ENCODE measurements around the gene CPM. TPM values are rescaled to one million over a fixed set of nuclear protein-coding genes. Genes with fewer than 3 reads are reported as not detected.

CPM gene
- total RNA-seq, 1 donor from 2014 or later = 14.6 TPM

GRCh38 chr12:68873316-68873715 is 59.7 kb downstream of the CPM start:
- DNase-seq (ENCODE audit: low read depth) = no peak
- no peaks in the 10 kb centered on the region for H3K27me3 ChIP-seq (ENCODE audit: control insufficient read depth, insufficient read depth, low read length)
- no peak for TF ChIP-seq CTCF (IDR thresholded peaks at IDR 0.05; ENCODE audit: insufficient read depth, low read length, poor library complexity, severe bottlenecking)
- no peaks in the 10 kb centered on the region for H3K36me3 ChIP-seq (ENCODE audit: control insufficient read depth, insufficient read depth, low read length)
- no peak overlapping the region for H3K4me3 ChIP-seq (ENCODE audit: low read depth, low read length)

- no peak for DNase-seq (ENCODE audit: low read depth)
- Histone ChIP-seq H3K4me3 (ENCODE audit: low read depth, low read length) (no peak overlapping the region), H3K36me3 (ENCODE audit: control insufficient read depth, insufficient read depth, low read length) (no peaks in the 10 kb centered on the region), H3K27me3 (ENCODE audit: control insufficient read depth, insufficient read depth, low read length) (no peaks in the 10 kb centered on the region)
- TF ChIP-seq CTCF (IDR thresholded peaks at IDR 0.05; ENCODE audit: insufficient read depth, low read length, poor library complexity, severe bottlenecking) = peak; percentile 46
These were observed 61.0 kb downstream of the CPM start for GRCh38 chr12:68871921-68872320.

- Histone ChIP-seq H3K4me3 (ENCODE audit: low read depth, low read length) (no peak overlapping the region), H3K36me3 (ENCODE audit: control insufficient read depth, insufficient read depth, low read length) (no peaks in the 10 kb centered on the region), H3K27me3 (ENCODE audit: control insufficient read depth, insufficient read depth, low read length) (no peaks in the 10 kb centered on the region)
- no peak for DNase-seq (ENCODE audit: low read depth)
- TF ChIP-seq CTCF (IDR thresholded peaks at IDR 0.05; ENCODE audit: insufficient read depth, low read length, poor library complexity, severe bottlenecking) = no peak
These were observed 61.6 kb downstream of the CPM start for GRCh38 chr12:68871396-68871795.

- TF ChIP-seq CTCF (IDR thresholded peaks at IDR 0.05; ENCODE audit: insufficient read depth, low read length, poor library complexity, severe bottlenecking) = no peak
- Histone ChIP-seq H3K27me3 (ENCODE audit: control insufficient read depth, insufficient read depth, low read length) (no peaks in the 10 kb centered on the region), H3K4me3 (ENCODE audit: low read depth, low read length) (no peak overlapping the region), H3K36me3 (ENCODE audit: control insufficient read depth, insufficient read depth, low read length) (no peaks in the 10 kb centered on the region)
- no peak for DNase-seq (ENCODE audit: low read depth)
These were observed 62.5 kb downstream of the CPM start for GRCh38 chr12:68870443-68870842.

- Histone ChIP-seq H3K36me3 (ENCODE audit: control insufficient read depth, insufficient read depth, low read length) (no peaks in the 10 kb centered on the region), H3K4me3 (ENCODE audit: low read depth, low read length) (no peak overlapping the region), H3K27me3 (ENCODE audit: control insufficient read depth, insufficient read depth, low read length) (no peaks in the 10 kb centered on the region)
- no peak for DNase-seq (ENCODE audit: low read depth)
- no peak for TF ChIP-seq CTCF (IDR thresholded peaks at IDR 0.05; ENCODE audit: insufficient read depth, low read length, poor library complexity, severe bottlenecking)
These were observed 63.0 kb downstream of the CPM start for GRCh38 chr12:68870011-68870410.

- DNase-seq (ENCODE audit: low read depth) = no peak
- Histone ChIP-seq H3K27me3 (ENCODE audit: control insufficient read depth, insufficient read depth, low read length) (no peaks in the 10 kb centered on the region), H3K36me3 (ENCODE audit: control insufficient read depth, insufficient read depth, low read length) (no peaks in the 10 kb centered on the region), H3K4me3 (ENCODE audit: low read depth, low read length) (no peak overlapping the region)
- TF ChIP-seq CTCF (IDR thresholded peaks at IDR 0.05; ENCODE audit: insufficient read depth, low read length, poor library complexity, severe bottlenecking) = no peak
These were observed 64.8 kb downstream of the CPM start for GRCh38 chr12:68868043-68868790.

Measured in kidney epithelial cell (primary cell).